Measurements from ENCODE around the gene CHRM2. TPM values are rescaled to one million over a fixed set of nuclear protein-coding genes. Genes with fewer than 3 reads are reported as not detected.

Gene CHRM2
- total RNA-seq, 2 experiments from 2014 or later = not detected

DNA sequence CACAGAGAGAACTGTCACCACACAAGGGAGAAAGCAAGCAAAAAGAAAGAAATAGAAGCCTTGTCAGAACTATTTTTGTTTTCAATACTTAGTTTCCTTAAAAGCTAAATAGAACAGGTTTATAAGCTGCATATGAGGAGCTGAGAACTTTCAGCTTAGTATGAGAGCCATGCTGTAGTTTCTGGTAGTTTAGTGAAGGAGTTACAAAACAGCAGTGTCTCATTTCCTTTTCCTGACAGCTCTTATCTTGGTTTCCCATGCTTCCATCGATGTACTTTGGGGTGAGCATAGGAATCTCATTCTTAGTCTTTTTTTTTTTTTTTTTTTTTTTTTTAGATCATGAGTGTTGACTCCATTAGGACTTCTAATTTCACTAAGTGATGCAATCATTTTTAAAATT, 8.6 kb upstream of the CHRM2 start:
- no peaks in the 10 kb centered on the region for H3K4me1 ChIP-seq (ENCODE audit: insufficient read depth, low read length, poor library complexity, severe bottlenecking)
- ChIA-PET CTCF (ENCODE audit: unreplicated experiment) (no interaction called here), POLR2A (interaction anchor here (0.6 to 1.1 kb wide), 5 partner anchors 23 to 888 kb away, joined by 3 to 12 read pairs (median 5); no protein-coding TSS in a partner anchor)
- no peak overlapping the region for H3K27ac ChIP-seq (ENCODE audit: low read depth, low read length, poor library complexity, severe bottlenecking)
- no TSS peak for BruUV-seq (replicated peaks)
- no peak overlapping the region for H3K4me2 ChIP-seq (ENCODE audit: low read length)
- no peaks in the 10 kb centered on the region for H3K9me2 ChIP-seq (ENCODE audit: insufficient read depth, low read length)
- H3K79me2 ChIP-seq (ENCODE audit: insufficient read depth, low read depth, low read length) = no peaks in the 10 kb centered on the region
- TF ChIP-seq EZH2phosphoT487 (IDR thresholded peaks at IDR 0.05; ENCODE audit: borderline replicate concordance, low read depth, low read length) = no peak
- TF ChIP-seq, protein P1, sequence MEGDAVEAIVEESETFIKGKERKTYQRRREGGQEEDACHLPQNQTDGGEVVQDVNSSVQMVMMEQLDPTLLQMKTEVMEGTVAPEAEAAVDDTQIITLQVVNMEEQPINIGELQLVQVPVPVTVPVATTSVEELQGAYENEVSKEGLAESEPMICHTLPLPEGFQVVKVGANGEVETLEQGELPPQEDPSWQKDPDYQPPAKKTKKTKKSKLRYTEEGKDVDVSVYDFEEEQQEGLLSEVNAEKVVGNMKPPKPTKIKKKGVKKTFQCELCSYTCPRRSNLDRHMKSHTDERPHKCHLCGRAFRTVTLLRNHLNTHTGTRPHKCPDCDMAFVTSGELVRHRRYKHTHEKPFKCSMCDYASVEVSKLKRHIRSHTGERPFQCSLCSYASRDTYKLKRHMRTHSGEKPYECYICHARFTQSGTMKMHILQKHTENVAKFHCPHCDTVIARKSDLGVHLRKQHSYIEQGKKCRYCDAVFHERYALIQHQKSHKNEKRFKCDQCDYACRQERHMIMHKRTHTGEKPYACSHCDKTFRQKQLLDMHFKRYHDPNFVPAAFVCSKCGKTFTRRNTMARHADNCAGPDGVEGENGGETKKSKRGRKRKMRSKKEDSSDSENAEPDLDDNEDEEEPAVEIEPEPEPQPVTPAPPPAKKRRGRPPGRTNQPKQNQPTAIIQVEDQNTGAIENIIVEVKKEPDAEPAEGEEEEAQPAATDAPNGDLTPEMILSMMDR (conservative IDR thresholded peaks at IDR 0.05; ENCODE audit: low read length) = no peak
- DNase-seq (ENCODE audit: low spot score) = no peak
- no peak overlapping the region for H2AFZ ChIP-seq (ENCODE audit: low read length)
- H3K9me3 ChIP-seq (ENCODE audit: low read length) = no peaks in the 10 kb centered on the region
- H4K20me1 ChIP-seq (ENCODE audit: insufficient read depth, low read length) = no peaks in the 10 kb centered on the region
- no peak overlapping the region for H3K4me3 ChIP-seq (ENCODE audit: low read depth, low read length, poor library complexity, severe bottlenecking)
- no peaks in the 10 kb centered on the region for H3K36me3 ChIP-seq (ENCODE audit: insufficient read depth, low read length)
- intact Hi-C loops (cut with micrococcal nuclease; ENCODE audit: unreplicated experiment) = no loop called here

- H3K4me1 ChIP-seq (ENCODE audit: insufficient read depth, low read length, poor library complexity, severe bottlenecking) = no peaks in the 10 kb centered on the region
- no peak overlapping the region for H3K4me2 ChIP-seq (ENCODE audit: low read length)
- DNase-seq (ENCODE audit: low spot score) = no peak
- intact Hi-C loops (cut with micrococcal nuclease; ENCODE audit: unreplicated experiment) = no loop called here
- no peak for TF ChIP-seq EZH2phosphoT487 (IDR thresholded peaks at IDR 0.05; ENCODE audit: borderline replicate concordance, low read depth, low read length)
- TF ChIP-seq, protein P1 (conservative IDR thresholded peaks at IDR 0.05; ENCODE audit: low read length) = no peak
- POLR2A ChIA-PET = interaction anchor here (0.7 kb wide), 1 partner anchor 1367 kb away, joined by 3 read pairs; no protein-coding TSS in a partner anchor
- BruUV-seq (replicated peaks) = no TSS peak
- no peak overlapping the region for H3K4me3 ChIP-seq (ENCODE audit: low read depth, low read length, poor library complexity, severe bottlenecking)
- CTCF ChIA-PET (ENCODE audit: unreplicated experiment) = no interaction called here
- H3K36me3 ChIP-seq (ENCODE audit: insufficient read depth, low read length) = no peaks in the 10 kb centered on the region
- H3K9me3 ChIP-seq (ENCODE audit: low read length) = no peaks in the 10 kb centered on the region
- no peaks in the 10 kb centered on the region for H3K79me2 ChIP-seq (ENCODE audit: insufficient read depth, low read depth, low read length)
- no peaks in the 10 kb centered on the region for H3K9me2 ChIP-seq (ENCODE audit: insufficient read depth, low read length)
- H4K20me1 ChIP-seq (ENCODE audit: insufficient read depth, low read length) = no peaks in the 10 kb centered on the region
- no peak overlapping the region for H3K27ac ChIP-seq (ENCODE audit: low read depth, low read length, poor library complexity, severe bottlenecking)
- no peak overlapping the region for H2AFZ ChIP-seq (ENCODE audit: low read length)
These were observed 3.2 kb upstream of the CHRM2 start for GRCh38 chr7:136865236-136865635.

DNA sequence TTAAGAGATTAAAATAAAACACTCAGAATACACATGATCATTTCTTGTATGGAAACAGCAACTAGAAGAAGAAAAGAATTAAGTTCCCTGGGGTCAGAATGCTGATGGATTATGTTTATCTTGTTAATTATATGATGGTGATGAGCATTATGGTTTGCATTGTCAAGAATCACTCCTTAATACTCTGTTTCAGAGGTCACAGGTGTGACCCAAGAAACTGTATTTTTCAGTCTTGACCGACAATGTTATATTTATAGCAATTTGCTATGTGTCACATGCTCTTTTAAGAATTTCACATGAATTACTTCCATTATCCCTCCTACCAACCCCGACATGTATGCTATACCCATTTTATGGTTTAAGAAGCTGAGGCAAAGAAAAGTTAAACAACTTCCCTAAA, 2.7 kb upstream of the CHRM2 start:
- TF ChIP-seq, protein P1 (conservative IDR thresholded peaks at IDR 0.05; ENCODE audit: low read length) = no peak
- TF ChIP-seq EZH2phosphoT487 (IDR thresholded peaks at IDR 0.05; ENCODE audit: borderline replicate concordance, low read depth, low read length) = no peak
- intact Hi-C loops (cut with micrococcal nuclease; ENCODE audit: unreplicated experiment) = no loop called here
- DNase-seq (ENCODE audit: low spot score) = no peak
- H3K9me3 ChIP-seq (ENCODE audit: low read length) = no peaks in the 10 kb centered on the region
- CTCF ChIA-PET (ENCODE audit: unreplicated experiment) = no interaction called here
- H3K27ac ChIP-seq (ENCODE audit: low read depth, low read length, poor library complexity, severe bottlenecking) = no peak overlapping the region
- no peaks in the 10 kb centered on the region for H3K79me2 ChIP-seq (ENCODE audit: insufficient read depth, low read depth, low read length)
- H3K4me2 ChIP-seq (ENCODE audit: low read length) = no peak overlapping the region
- POLR2A ChIA-PET = interaction anchor here (0.7 kb wide), 1 partner anchor 1366 kb away, joined by 3 read pairs; no protein-coding TSS in a partner anchor
- H3K9me2 ChIP-seq (ENCODE audit: insufficient read depth, low read length) = no peaks in the 10 kb centered on the region
- H3K36me3 ChIP-seq (ENCODE audit: insufficient read depth, low read length) = no peaks in the 10 kb centered on the region
- H4K20me1 ChIP-seq (ENCODE audit: insufficient read depth, low read length) = no peaks in the 10 kb centered on the region
- no peaks in the 10 kb centered on the region for H3K4me1 ChIP-seq (ENCODE audit: insufficient read depth, low read length, poor library complexity, severe bottlenecking)
- no peak overlapping the region for H3K4me3 ChIP-seq (ENCODE audit: low read depth, low read length, poor library complexity, severe bottlenecking)
- no TSS peak for BruUV-seq (replicated peaks)
- H2AFZ ChIP-seq (ENCODE audit: low read length) = no peak overlapping the region
